ENCODE measurements around the gene WBP2.

The WBP2 gene

DNA sequence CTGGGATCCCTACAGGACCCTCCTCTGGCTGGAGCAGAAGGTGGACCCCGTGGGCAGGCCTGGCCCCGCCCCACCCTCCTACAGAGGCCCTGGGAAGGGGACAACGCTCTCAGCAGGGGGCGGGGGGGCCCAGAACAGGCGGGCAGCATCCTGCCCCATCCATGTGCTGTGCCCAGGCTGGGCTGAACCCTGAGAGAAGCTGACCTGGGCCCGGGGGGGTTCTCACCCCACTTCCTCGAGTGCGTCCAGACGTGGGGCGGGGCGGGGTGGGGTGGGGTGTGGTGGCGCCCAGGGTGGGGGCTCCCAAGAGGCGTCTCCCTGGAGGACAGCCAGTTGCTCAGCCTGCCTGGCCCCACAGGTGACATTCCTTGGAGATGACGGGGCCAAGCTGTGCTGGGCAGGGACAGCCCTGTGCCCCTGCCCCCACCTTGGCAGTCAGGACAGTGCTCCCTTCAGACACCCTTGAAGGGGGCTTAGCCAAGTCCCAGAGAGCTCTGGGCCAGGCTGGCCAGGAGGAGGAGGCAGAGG is 10.5 kb downstream of the WBP2 start:
- no peak for DNase-seq (ENCODE audit: low read depth)

DNA sequence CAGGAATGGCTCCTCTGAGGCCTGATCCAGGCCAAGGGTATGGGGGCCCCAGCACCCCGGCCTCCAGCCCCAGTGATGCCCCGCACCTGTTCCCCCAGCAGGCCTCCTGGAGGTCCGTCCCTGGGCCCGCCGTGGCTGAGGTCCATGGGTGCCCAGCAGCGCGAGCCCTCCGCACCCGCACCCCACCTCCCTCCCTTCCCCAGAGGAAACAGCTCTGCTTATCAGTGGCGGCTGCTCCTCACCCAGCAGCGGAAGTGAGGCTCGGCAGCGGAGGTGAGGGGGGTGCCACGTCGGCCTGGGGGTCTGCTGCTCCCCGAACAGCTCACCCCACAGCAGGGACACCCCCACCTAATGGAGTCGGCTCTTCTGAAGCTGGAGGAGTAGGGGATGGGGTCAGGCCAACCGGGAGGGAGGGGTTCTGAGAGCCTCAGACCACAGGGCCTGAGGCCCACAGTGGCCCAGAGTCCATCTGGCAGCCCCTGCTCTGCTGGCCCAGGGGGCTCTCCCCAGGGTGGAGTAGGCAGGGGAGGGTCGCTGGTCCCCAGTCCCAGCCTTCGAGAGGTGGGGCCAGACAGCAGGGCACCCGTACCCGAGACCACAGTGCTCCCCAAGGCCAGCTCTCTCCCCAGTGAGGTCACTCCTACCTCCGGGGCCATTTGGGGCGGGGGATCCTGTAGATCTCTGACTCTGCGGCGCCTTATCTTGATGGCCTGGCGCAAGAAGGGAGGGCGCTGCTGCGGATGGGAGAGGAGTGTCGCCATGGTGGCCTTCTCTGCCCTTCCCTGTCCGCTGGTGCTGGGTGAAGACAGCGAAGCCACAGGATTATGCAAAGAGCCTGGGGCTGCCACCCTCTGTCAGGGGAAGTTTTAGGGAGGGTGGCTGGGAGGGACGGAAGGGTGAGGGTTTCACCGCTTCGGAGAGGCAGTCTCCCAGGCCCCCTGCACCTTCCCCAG is 11.3 kb downstream of the WBP2 start, which contains the start of gene UNC13D:
Gene UNC13D, minus strand, starts transcription at position 828 of the 953 bp plus-strand sequence. Its CDS starts 67 bp downstream, at position 761.
- no peak for DNase-seq (ENCODE audit: low read depth)

DNA sequence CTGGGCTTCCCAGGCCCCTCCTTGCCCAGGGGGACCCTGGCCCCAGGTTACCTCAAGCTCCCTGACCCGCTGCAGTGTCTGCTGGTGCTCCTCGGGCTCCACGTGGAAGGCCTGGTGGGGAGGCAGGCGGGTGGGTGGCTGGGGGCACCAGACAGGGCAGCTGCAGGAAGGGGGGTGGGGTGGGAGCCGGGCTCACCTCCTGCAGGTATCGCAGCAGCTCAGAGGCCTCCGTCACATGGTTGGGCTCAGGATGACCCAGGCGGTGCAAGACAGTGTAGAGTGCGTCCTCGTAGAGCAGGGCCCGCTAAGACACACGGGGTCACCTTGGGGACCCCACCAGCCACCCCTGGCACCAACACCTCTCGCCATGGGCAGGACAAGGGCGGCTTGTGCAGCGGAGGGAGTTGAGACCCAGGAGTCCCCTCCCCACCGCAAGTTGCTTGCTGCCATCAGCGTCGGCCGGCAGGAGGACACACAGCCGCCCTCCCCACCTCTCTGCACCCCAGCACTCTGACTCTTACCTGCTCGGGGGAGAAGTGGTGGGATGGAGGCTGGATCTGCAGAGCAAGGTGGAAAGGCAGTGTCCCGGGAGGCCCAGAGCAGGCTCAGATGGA is 12.1 kb downstream of the WBP2 start:
- no peak for DNase-seq (ENCODE audit: low read depth)

DNA sequence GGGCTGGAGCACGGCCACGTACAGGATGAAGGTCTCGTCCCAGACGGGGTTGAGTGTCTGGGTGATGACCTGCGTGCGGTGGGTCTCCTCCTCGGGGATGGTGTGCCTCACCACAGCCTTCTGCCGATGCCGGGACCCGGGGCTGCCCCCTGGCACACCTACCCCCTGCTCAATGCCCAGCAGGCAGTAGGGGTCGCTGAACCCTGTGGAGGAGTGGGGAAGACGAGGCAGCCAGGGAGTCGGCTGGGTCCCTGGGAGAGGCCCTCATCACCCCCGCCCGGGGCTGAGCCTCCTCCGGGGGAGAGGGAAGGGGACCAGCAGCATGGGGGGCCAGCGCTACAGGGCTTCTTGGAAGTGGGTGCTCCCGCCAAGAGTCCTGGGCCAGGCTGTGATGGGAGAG is 12.7 kb downstream of the WBP2 start:
- no peak for DNase-seq (ENCODE audit: low read depth)

DNA sequence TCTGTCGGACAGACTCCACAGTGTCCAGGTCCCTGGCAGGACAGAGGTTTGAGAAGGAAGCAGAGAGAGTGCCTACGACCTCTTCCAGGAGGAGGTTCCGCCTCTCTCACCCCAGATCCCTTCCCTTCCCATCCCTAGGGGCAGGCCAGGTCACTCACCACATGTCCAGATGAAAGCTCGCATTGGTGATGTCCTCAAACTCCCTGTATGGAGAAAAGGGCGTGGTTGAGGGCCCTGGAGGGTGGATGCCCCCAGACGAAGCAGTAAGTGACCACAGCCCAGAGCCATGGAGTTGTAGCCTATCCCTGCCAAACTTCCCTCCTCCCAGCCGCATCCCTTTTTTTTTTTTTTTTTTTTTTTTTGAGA is 14.4 kb downstream of the WBP2 start:
- DNase-seq (ENCODE audit: low read depth) = no peak

DNA sequence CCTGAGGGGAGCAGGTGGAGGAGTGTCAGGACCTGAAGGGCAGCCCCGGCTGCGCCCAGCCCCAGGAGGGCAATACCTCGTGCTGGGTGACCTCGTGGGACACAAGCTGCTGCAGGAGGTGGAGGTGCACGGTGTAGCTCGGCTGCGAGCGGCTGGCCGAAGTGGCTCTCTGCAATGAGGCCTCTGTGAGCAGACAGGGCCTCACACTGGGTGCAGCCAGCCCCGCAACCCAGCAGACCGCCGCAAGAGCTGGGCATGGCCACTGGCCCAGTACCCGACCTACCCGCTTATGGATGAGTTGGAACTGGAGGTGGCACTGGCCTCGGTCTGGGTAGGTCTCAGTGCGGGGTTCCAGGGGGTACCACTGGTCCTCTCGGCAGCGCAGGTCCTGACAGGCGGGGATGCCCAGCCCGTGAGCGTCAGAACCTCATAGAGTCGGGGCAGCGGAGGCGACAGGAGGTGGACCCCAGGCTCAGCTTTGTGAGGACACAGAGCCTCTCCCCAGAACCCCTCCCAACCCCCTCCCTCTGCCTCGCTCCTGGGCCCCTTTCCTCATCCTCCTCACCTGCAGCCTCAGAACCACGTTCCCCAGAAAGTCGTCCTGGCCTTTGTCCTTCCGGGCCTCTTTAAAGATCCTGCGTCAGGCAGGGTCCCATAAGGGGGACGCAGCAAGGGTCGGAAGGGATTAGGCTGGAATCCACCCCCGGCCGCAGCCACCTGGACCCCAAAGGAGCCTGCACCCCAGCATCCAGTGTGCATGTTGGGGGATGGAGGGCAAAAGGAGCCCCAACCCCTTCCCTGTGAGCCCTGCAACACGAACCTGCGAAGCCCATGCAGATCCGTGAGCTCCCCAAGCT is 15.0 kb downstream of the WBP2 start:
- no peak for DNase-seq (ENCODE audit: low read depth)

DNA sequence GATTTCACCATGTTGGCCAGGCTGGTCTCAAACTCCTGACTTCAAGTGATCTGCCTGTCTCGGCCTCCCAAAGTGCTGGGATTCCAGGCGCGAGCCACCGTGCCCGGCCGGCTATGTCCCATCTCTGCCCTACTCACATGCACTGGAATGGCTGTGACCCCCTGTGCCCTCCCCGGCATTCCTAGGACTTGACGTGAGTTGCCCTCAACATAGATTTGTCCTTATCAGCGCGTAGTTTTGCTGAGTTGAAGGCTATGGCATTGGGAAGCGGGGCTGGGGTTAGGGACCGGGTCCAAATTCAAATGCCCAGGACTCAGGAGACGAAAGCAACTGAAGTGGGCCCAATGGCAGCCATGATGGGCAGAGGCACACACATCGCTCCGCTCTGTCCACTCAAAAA is 16.7 kb downstream of the WBP2 start:
- DNase-seq (ENCODE audit: low read depth) = no peak

DNA sequence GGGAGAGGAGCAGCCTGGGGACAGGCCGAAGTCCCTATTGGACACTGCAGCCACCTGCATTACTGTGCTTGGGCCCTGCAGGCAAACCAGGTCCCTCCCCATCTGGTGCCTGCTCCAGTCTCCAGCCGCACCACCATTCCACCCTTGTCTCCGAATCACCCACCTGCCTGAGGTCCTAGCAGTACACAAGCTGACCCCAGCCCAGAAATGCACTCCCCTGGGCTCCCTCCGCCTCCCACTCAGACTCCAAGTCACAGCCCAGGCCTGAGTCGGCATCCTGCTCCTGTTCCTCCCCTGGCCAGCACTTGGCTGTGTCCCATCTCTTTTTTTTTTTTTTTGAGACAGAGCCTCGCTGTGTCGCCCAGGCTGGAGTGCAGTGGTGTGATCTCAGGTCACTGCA is 17.2 kb downstream of the WBP2 start:
- DNase-seq (ENCODE audit: low read depth) = no peak

DNA sequence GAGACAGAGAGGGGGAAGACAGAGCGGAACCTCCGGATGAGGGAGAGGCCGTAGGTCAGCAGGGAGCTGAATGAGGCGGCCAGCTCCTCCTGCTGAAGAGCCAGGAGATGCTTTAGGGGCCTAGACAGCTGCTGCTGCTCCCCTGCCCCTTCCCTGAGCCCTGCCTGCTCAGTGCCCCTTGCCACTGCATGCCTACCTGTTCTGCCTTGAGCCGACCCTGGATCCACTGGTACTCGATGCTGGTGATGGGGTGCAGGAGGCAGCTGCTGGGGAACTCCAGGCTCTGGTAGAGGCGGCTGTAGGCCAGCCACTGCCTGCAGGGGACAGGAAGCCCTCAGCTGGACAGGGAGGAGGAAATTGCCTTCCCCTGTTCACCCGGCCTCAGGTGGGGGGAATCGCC is 18.5 kb downstream of the WBP2 start:
- DNase-seq (ENCODE audit: low read depth) = no peak

DNA sequence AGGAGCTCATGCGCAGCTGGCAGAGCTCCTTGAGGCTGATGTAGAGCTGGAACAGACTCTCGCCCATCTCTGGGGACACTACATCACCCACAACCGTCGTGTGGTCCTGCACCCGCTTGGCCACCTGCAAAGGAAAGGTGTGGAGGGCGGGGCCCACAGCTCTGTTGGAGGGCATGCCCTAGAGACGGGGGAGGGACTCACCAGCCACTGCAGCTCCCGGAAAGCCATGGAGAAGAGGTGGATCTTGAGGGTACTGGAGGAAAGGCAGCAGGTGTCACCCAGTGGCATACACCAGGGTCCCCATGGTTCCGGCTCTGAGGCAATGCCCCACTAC is 19.5 kb downstream of the WBP2 start:
- DNase-seq (ENCODE audit: low read depth) = no peak

DNA sequence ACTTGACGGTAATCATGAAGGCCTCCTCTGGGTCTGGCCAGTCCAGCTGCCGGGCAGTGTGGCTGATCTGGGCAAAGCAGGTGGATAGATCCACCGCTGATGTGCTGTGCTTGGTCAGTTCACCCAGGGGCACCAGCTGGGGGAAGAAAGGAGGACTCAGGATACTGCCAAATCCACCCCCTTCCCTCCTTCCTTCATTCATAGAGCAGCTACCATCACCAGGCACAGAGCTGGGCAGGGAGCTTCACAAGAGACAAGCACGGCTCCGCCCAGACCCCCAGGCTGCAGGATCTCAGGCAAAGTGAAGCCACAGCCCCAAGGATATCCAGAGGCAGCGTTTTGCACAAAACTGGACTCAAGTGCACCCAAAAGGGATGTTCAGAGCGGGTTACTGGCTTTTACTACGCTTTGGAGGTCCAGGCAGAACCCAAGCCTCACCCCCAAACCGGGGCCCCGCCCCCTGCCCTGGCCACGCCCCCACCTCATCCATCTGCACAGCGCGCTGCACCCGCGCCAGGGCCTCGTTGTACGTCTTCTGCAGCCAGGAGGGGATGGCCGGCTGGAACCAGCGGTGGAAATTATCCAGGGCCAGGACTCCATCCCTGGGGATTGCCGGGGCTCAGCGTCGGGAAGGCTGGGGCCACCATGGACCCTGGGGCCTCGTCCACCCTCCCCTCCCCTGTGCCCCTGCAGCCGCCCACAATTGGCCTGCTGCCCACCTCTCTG is 20.0 kb downstream of the WBP2 start:
- no peak for DNase-seq (ENCODE audit: low read depth)

DNA sequence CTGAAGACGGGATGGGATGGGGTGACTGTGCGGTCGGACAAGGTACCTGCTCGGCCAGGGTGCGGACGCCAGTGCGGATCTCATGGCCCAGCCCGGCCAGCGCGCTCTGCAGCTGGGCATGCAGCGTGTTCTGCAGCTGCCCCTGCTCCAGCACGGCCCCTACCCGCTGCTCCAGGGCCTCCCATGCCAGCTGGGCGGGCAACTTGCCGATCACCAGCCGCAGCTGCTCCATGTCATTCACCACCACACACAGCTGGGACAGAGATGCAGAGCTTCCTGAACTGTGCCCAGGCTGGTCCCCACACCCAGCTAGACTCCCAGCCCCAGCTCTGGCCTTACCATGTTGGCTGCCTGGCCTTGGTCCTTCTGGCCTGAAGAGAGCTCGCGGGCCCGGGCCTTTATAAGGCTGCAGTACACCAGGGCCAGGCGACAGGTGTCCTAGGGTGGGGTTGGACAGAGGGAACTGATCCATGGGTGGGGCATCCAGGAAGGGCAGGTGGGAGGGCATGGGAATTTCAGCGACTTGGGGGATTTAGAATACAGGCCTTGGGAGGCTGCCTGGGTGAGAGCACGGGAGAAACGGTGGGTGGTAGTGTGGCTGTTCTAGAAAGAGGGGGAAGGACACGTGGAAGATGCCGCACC is 20.7 kb downstream of the WBP2 start:
- DNase-seq (ENCODE audit: low read depth) = no peak

DNA sequence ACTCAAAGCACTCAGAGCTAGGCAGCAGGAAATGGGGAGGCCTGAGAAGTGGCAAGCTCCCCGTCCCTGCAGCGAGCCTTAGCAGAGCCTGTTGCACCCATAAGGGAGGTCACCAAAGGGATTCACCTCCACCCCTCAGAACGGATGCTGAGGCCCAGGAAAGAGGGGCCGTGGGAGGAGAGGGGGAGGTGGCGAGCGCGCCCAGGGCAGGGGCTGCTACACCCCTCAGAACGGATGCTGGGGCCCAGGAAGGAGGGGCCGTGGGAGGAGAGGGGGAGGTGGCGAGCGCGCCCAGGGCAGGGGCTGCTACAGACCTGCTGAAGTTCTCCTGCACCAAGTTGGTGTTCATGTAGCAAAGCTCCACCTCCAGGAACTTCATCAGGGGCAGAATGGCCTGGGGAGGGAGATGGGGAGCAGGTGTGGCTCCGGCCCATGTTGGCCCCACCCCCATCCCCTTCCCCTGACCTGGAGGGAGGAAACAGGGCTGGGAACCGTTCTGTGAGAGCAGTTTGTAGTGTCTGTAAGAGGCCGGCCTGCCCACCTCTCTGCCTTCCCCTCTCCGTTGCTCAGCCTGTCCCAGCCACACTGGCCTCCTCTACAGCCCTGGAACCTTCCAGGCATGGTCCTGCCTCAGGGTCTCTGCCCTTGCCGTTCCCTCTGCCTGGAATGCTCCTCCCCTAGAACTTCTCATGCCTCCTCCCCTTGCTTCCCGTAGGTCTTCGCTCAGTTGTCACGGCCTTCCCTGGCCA is 22.3 kb downstream of the WBP2 start:
- no peak for DNase-seq (ENCODE audit: low read depth)

DNA sequence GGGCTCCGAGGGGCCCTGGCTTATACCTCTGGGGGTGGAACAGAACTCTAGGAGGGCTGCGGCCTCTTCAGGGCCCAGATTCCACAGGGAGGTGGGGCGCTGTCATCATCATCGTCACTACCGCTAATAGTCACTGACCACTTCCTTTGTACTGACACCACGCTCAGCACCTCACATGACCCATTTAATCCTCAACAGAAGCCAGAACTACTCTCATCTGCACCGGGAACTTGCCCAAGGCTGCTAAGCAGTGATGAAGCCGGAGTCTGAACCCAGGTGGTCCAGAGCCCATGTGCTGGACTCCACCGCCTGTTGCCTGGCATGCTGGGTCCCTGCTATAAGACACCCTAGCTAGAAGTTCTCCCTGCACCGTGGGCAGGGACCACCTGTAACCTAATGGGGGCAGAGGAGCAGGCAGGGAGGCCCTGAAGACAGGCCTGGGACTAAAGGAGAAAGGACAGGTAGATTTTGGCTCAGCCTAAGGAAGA is 22.9 kb downstream of the WBP2 start:
- DNase-seq (ENCODE audit: low read depth) = no peak

DNA sequence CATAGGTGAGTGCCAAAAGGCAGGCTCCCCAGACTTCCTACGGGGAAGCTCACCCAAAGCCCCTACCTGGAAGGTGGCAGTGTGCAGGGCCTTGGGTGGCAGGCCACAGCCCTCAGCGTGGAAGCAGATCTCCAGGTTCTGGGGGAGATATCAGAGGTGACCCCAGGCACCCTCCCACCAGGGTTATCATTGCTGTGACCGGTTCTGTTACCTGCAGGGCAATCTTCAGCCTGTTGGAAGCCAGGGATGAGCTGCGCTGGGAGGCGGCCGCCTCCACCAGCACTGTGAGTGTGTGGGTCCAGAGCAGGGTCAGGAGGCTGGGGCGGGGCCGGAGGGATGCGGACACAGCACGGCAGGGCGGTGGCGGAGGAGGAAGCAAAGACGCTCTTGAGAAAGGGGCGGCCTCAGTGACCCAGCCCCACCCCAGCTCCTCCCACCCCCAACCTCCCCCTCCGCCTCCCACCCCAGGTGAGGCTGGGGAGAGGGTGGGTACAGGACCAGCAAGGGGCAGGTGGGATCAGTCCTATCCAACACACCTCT is 24.0 kb downstream of the WBP2 start:
- no peak for DNase-seq (ENCODE audit: low read depth)

DNA sequence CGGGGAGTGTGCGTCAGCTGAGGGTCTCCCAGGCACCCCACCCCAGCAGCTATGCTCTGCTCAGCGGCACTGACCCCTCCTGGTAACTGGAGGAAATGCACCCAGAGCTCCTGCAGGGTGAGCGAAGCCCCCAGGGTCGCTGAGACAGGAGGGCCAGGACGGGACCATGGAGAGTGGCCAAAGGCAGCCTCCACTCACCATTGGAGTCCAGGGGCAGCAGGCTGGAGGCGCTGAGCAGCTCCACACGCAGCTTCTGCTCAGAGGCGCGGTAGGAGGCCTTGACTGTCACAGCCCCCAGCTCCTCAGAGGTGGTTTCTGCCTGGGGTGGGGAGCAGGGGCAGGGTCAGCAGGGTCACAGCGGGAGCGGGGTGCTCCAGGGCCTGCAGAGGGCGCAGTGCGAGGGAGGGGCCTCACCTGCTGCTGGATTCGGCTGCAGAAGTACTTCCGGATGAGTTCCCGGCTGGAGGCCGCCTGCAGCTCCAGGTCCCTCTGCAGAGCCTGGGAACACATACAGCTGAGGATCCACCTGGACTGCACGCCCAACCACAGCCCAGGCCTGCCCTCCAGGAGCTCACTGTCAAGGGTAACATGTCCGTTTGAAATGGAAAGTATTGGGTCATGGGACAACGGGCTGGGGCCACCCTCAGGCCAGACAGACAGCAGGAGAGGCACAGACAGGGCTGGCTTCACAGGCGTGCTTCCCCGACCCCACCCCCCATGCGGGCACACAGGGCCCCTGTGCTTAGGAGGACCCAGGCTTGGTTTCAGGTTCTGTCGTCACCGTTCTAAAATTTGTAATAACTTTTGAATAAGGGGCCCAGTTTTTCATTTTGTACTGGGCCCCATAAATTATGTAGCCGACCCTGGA is 24.7 kb downstream of the WBP2 start:
- DNase-seq (ENCODE audit: low read depth) = no peak

DNA sequence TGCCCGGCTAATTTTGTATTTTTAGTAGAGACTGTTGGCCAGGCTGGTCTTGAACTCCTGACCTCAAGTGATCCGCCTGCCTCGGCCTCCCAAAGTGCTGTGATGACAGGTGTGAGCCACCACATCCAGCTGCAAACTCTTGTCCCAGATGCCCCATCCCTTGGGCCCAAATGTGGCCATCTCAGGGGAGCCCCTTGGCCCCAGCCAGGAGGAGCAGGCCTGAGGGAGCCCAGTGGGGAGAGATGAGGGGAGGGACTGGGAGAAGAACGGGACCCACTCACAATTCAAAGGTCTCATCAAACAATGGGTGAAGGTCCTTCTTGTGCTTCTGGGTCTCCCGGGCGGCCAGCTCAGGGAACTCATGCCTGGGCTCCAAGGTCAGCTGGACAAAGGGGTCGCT is 25.4 kb downstream of the WBP2 start:
- no peak for DNase-seq (ENCODE audit: low read depth)

DNA sequence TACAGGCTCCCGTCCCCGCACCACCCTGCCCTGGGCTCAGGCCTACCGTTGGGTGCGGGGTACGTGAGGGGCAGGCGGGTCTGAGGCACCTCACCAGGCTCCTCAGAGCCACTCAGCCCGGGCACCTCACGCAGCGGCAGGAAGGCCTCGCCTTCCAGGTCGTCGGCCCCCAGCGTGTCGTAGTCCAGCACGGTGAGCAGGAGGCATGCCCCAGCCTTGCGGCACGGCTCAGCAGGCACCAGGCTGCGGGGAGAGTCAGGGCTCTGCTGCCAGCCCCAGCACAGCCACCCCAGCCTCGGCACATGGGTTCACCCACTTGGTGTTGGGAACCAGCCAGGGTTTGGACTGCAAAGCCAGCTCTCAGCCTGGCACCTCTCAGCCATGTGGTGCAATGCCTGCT is 26.4 kb downstream of the WBP2 start:
- no peak for DNase-seq (ENCODE audit: low read depth)

DNA sequence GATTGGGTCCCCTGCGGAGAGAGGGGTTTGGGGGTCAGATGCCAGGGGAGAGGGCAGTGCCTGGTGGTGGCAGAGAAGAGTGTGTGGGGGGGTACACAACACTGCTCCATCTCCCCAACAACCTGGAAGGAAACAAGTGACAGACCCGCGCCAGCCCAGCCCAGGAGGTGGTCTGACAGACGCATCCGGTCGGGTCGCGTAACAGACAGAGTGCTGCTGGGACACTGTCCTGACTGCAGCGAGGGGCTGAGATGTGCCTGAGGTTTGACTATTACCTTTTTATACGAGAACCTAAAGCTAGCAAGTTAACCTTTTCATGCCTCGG is 27.1 kb downstream of the WBP2 start:
- DNase-seq (ENCODE audit: low read depth) = no peak
